ENCODE measurements around the gene ZNF507. TPM values are rescaled to one million over a fixed set of nuclear protein-coding genes. Genes with fewer than 3 reads are reported as not detected.

Gene ZNF507
- total RNA-seq, 2 experiments from 2014 or later = 13.3 to 35.0 TPM

GRCh38 chr19:32337084-32337808, 8.2 kb upstream of the ZNF507 start:
- TF ChIP-seq EZH2phosphoT487 (IDR thresholded peaks at IDR 0.05; ENCODE audit: borderline replicate concordance, low read depth, low read length) (no peak), CTCF (conservative IDR thresholded peaks at IDR 0.05; ENCODE audit: low read length) (no peak)
- H4K20me1 ChIP-seq (ENCODE audit: insufficient read depth, low read length) = no peaks in the 10 kb centered on the region
- no peaks in the 10 kb centered on the region for H3K36me3 ChIP-seq (ENCODE audit: insufficient read depth, low read length)
- H3K27ac ChIP-seq (ENCODE audit: low read depth, low read length, poor library complexity, severe bottlenecking) = no peak overlapping the region
- H3K4me2 ChIP-seq (ENCODE audit: low read length) = no peak overlapping the region
- no peaks in the 10 kb centered on the region for H3K4me1 ChIP-seq (ENCODE audit: insufficient read depth, low read length, poor library complexity, severe bottlenecking)
- H3K9me3 ChIP-seq (ENCODE audit: low read length) = no peaks in the 10 kb centered on the region
- no peak for DNase-seq (ENCODE audit: low spot score)
- no peaks in the 10 kb centered on the region for H3K79me2 ChIP-seq (ENCODE audit: insufficient read depth, low read depth, low read length)
- intact Hi-C loops (cut with micrococcal nuclease; ENCODE audit: unreplicated experiment) = loop anchor here (5.0 kb wide), 1 partner anchor 235 kb away; no protein-coding TSS in a partner anchor
- BruUV-seq (replicated peaks) = no TSS peak
- no peaks in the 10 kb centered on the region for H3K9me2 ChIP-seq (ENCODE audit: insufficient read depth, low read length)
- H3K4me3 ChIP-seq (ENCODE audit: low read depth, low read length, poor library complexity, severe bottlenecking) = no peak overlapping the region
- H2AFZ ChIP-seq (ENCODE audit: low read length) = no peak overlapping the region
- POLR2A ChIA-PET = interaction anchor here (0.5 to 1.2 kb wide), 3 partner anchors 11 to 41 kb away, joined by 3 to 6 read pairs (median 3); no protein-coding TSS in a partner anchor
- CTCF ChIA-PET (ENCODE audit: unreplicated experiment) = no interaction called here

GRCh38 chr19:32339423-32339822, 6.0 kb upstream of the ZNF507 start:
- no TSS peak for BruUV-seq (replicated peaks)
- no peak for TF ChIP-seq EZH2phosphoT487 (IDR thresholded peaks at IDR 0.05; ENCODE audit: borderline replicate concordance, low read depth, low read length)
- Histone ChIP-seq H3K4me3 (ENCODE audit: low read depth, low read length, poor library complexity, severe bottlenecking) (no peak overlapping the region), H4K20me1 (ENCODE audit: insufficient read depth, low read length) (no peaks in the 10 kb centered on the region), H3K4me1 (ENCODE audit: insufficient read depth, low read length, poor library complexity, severe bottlenecking) (no peaks in the 10 kb centered on the region), H2AFZ (ENCODE audit: low read length) (no peak overlapping the region), H3K9me3 (ENCODE audit: low read length) (no peaks in the 10 kb centered on the region), H3K4me2 (ENCODE audit: low read length) (no peak overlapping the region), H3K36me3 (ENCODE audit: insufficient read depth, low read length) (no peaks in the 10 kb centered on the region), H3K9me2 (ENCODE audit: insufficient read depth, low read length) (no peaks in the 10 kb centered on the region), H3K27ac (ENCODE audit: low read depth, low read length, poor library complexity, severe bottlenecking) (no peak overlapping the region), H3K79me2 (ENCODE audit: insufficient read depth, low read depth, low read length) (no peaks in the 10 kb centered on the region)
- ChIA-PET POLR2A (interaction anchor here (0.6 kb wide), 1 partner anchor 336 kb away, joined by 3 read pairs; the partner anchor contains the start of gene ANKRD27), CTCF (ENCODE audit: unreplicated experiment) (no interaction called here)
- intact Hi-C loops (cut with micrococcal nuclease; ENCODE audit: unreplicated experiment) = loop anchor here (5.0 kb wide), 1 partner anchor 233 kb away; no protein-coding TSS in a partner anchor
- DNase-seq (ENCODE audit: low spot score) = no peak

GRCh38 chr19:32339988-32340874, 5.2 kb upstream of the ZNF507 start:
- Histone ChIP-seq H3K4me1 (ENCODE audit: insufficient read depth, low read length, poor library complexity, severe bottlenecking) (no peaks in the 10 kb centered on the region), H3K9me2 (ENCODE audit: insufficient read depth, low read length) (no peaks in the 10 kb centered on the region), H4K20me1 (ENCODE audit: insufficient read depth, low read length) (no peaks in the 10 kb centered on the region), H3K4me3 (ENCODE audit: low read depth, low read length, poor library complexity, severe bottlenecking) (no peak overlapping the region), H3K79me2 (ENCODE audit: insufficient read depth, low read depth, low read length) (no peaks in the 10 kb centered on the region), H3K4me2 (ENCODE audit: low read length) (no peak overlapping the region), H3K36me3 (ENCODE audit: insufficient read depth, low read length) (no peaks in the 10 kb centered on the region), H3K27ac (ENCODE audit: low read depth, low read length, poor library complexity, severe bottlenecking) (no peak overlapping the region), H3K9me3 (ENCODE audit: low read length) (no peaks in the 10 kb centered on the region), H2AFZ (ENCODE audit: low read length) (no peak overlapping the region)
- BruUV-seq (replicated peaks) = no TSS peak
- ChIA-PET POLR2A (interaction anchor here (0.6 kb wide), 2 partner anchors 232 to 335 kb away, joined by 3 read pairs; partner anchors contain the start of gene ANKRD27), CTCF (ENCODE audit: unreplicated experiment) (interaction anchor here (0.6 kb wide), 1 partner anchor 25 kb away, joined by 4 read pairs; no protein-coding TSS in a partner anchor)
- intact Hi-C loops (cut with micrococcal nuclease; ENCODE audit: unreplicated experiment) = loop anchor here (5.0 kb wide), 2 partner anchors 232 to 837 kb away; no protein-coding TSS in a partner anchor
- peak; percentile 44 for DNase-seq (ENCODE audit: low spot score)
- TF ChIP-seq CTCF (conservative IDR thresholded peaks at IDR 0.05; ENCODE audit: low read length) (peak; percentile 78), EZH2phosphoT487 (IDR thresholded peaks at IDR 0.05; ENCODE audit: borderline replicate concordance, low read depth, low read length) (no peak)

Data from OCI-LY7 (cell line).